GM19351 (cell line): Measurements from ENCODE around the gene ASTL.

Experiments used
- ATAC-seq: cut with Tn5 transposase; IDR thresholded peaks from one replicate; pipeline ENCODE4 v1.9.1; 2021; ENCODE audit warnings: mild to moderate bottlenecking, moderate library complexity; ENCODE audit not compliant: unreplicated experiment

Gene ASTL

GRCh38 chr2:96102596-96103186 lies 35.6 kb downstream of the ASTL start:
- ATAC-seq: no peak

- no peak for ATAC-seq
Measured at GRCh38 chr2:96100893-96101304, 37.4 kb downstream of the ASTL start.

- no peak for ATAC-seq
Measured at GRCh38 chr2:96099861-96100798, 38.2 kb downstream of the ASTL start.

- ATAC-seq: no peak
Measured at GRCh38 chr2:96098900-96099590, 39.3 kb downstream of the ASTL start.

GRCh38 chr2:96097951-96098823 lies 40.1 kb downstream of the ASTL start:
- no peak for ATAC-seq

- no peak for ATAC-seq
Measured at GRCh38 chr2:96097441-96097840, 40.9 kb downstream of the ASTL start.

GRCh38 chr2:96095116-96095636 lies 43.1 kb downstream of the ASTL start:
- ATAC-seq: no peak

GRCh38 chr2:96093528-96093927 lies 44.8 kb downstream of the ASTL start:
- ATAC-seq: no peak

GRCh38 chr2:96092951-96093350 lies 45.4 kb downstream of the ASTL start:
- no peak for ATAC-seq

- ATAC-seq: no peak
Measured at GRCh38 chr2:96092573-96092877, 45.8 kb downstream of the ASTL start.

GRCh38 chr2:96091711-96092572 lies 46.4 kb downstream of the ASTL start:
- ATAC-seq: no peak

- ATAC-seq: no peak
Measured at GRCh38 chr2:96091141-96091710, 47.1 kb downstream of the ASTL start.

GRCh38 chr2:96090196-96090926 lies 47.9 kb downstream of the ASTL start:
- no peak for ATAC-seq

- ATAC-seq: no peak
Measured at GRCh38 chr2:96089356-96090195, 48.7 kb downstream of the ASTL start.

GRCh38 chr2:96088340-96089335 lies 49.7 kb downstream of the ASTL start:
- ATAC-seq: no peak

GRCh38 chr2:96087130-96087529 lies 51.2 kb downstream of the ASTL start:
- no peak for ATAC-seq
